Measurements from ENCODE around the gene CNOT9.

DNA sequence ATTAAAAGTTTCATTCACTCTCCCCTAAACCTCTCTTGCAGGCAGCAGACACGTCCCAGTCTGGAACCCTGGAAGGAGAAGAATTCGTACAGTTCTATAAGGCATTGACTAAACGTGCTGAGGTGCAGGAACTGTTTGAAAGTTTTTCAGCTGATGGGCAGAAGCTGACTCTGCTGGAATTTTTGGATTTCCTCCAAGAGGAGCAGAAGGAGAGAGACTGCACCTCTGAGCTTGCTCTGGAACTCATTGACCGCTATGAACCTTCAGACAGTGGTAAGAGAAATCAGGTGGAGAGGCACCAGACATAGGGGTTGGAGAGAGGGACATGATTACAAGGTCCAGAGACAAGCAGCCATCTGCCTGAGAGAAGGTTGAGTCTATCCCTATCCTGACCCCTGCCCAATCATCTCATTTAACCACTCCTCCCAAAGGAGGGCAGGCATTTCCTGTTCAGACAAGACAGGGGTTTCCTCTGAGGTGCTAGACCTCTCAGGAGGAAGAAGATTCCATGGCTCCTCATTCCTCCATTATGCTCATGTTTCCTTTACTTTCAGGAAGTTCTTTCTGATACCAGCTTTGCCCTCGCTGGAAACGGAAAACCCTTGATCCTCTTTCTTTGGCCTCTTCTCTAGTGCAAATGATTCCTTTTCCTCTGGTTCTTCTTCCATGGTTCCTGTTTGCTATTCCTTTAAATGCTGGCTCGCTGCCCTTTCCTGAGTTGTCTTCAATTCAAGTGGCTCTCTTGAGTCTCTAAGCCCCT, 54.1 kb downstream of the CNOT9 start:
- TF ChIP-seq POLR2A (IDR thresholded peaks at IDR 0.05; ENCODE audit: low read depth, low read length): no peak
- no peak for TF ChIP-seq TAF1 (IDR thresholded peaks at IDR 0.05; ENCODE audit: borderline replicate concordance, low read depth, low read length)

Data from GM12892 (cell line).